ENCODE measurements around the gene HOXB2.

DNA sequence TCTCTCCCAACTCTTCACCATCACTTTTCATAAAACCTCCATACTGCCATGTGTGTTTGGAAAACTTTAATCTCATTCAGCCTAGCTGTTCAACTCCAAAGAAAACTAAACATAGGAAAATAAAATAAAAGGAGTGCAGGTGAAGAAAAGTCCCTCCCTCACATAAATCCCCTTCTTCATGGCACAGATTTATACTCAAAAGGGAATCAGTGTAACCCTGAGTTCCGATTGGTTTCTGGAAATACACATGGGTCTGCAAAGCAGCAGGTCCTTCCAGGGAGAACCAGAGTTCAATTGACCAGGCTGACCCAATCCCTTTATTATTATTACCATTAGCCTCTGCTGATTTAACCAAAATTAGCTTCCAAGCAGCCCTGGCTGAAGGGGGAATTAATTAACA is 8.9 kb upstream of the HOXB2 start:
- TF ChIP-seq MAFK (IDR thresholded peaks at IDR 0.05; ENCODE audit: partially characterized antibody) (no peak), KDM5A (IDR thresholded peaks at IDR 0.05) (no peak), SMC3 (IDR thresholded peaks at IDR 0.05) (no peak)

Data from A549 (cell line).